AG08395 (cell line): ENCODE measurements around the gene MRPL14.
"Not testable (repeated sequence)": the region's sequence is repeated elsewhere in the genome, so short reads cannot be mapped to it uniquely, and the experiment has no call there.

Experiments
- DNase-seq: peaks from one replicate; pipeline ENCODE4 v3.0.0; 2012; ENCODE audit warnings: mixed read lengths, low spot score

Gene MRPL14

DNA sequence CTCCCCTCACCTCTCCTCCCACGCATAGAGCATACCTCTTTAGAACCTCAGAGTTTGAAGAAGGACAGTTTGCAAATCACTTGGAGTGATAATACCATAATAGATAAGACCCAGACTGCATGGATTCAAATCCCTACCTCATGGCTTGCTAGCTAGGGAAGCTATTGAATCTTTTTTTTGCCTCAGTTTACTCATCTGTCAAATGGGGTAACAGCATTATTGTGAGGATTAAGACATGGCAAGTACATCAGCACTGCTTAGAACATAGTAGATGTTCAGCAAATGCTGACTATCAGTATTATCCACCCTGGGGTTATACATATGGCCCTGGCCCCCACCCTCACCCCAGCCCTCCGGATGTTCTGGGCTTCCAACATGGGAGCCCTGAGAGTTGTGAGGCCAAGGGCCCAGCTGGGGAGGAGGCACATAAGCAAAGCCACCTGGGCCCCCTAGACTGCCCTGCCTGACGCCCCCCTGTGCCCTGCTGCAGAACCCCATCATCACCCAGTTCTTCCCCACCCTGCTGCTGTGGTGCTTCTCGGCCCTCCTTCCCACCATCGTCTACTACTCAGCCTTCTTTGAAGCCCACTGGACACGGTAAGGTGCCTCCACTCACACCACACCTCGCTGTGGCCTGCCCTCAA lies 22.2 kb upstream of the MRPL14 start:
- no peak for DNase-seq

DNA sequence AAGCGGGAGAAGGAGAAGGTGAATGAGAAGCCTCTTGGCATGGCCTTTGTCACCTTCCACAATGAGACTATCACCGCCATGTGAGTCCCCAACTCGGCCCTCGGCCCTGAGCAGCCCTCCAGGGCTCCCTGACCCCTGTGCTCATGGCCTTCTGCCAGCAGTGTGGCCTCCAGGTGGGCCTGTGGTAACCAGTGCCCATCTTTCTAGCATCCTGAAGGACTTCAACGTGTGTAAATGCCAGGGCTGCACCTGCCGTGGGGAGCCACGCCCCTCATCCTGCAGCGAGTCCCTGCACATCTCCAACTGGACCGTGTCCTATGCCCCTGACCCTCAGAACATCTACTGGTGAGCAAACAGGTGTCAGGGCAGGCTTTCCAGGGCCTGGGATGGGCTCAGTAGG lies 21.1 kb upstream of the MRPL14 start:
- DNase-seq: no peak

DNA sequence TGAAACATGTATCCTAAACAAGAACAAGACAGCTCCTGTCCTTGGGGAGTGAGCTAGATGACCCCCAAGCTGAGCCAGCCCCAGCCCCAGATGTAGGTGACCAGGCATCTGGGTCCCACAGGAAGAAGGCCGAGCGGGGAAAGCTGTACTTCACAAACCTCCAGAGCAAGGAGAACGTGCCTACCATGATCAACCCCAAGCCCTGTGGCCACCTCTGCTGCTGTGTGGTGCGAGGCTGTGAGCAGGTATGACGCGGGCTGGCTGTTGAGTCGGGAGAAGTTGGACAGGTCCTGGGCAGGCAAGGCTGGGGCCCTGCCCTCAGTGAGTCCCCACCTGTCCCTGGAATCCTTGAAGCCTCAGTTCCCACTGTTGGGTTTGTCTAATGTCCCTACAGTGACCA lies 20.0 kb upstream of the MRPL14 start:
- no peak for DNase-seq

DNA sequence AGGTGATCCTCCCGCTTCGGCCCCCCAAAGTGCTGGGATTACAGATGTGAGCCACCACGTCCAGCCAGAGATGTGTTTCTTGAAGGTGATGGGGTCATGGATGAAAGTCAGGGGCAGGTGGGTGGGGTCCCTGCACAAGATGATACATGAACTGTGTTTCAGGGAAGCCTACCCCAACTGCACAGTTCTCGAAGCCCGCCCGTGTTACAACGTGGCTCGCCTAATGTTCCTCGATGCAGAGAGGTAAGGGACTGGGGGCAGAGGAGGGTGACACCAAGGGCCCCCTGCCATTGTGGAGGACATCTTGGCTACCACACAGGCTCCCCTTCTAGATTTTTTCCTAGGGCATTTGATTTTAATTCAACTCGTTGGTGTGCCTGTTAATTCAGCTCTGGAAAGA lies 19.4 kb upstream of the MRPL14 start:
- no peak for DNase-seq

DNA sequence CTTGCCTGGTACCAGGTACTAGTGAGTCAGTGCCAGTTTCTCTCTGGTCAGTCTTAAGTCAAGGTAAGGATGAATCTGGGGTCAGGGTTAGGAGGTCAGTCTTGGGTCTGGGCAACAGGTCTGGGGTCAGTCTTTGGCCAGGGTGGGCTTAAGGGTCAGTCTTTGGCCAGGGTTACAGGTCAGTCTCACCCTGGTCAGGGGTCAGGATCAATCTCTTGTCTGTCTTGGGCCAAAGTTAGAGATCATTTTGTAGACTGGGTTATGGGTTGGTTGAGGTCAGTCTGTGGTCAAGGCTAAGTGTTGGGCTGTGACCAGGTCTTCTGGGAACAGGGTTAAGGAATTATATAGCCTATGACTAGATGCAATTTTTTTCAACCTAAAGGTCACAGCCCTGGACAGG lies 18.6 kb upstream of the MRPL14 start:
- no peak for DNase-seq

DNA sequence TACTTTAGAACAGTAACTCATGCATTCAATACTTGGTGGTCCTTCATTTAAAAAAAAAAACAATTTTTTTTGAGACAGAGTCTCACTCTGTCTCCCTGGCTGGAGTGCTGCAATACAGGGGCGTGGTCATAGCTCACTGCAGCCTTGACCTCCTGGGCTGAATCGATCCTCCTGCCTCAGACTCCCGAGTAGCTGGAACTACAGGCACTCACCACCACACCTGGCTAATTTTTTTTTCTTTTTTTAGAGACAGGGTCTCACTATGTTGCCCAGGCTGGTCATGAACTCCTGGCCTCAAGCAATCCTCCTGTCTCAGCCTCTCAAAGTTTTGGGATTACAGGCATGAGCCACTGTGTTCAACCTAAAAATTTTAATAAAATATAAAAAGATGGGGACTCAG lies 17.3 kb upstream of the MRPL14 start:
- not testable (repeated sequence) for DNase-seq

DNA sequence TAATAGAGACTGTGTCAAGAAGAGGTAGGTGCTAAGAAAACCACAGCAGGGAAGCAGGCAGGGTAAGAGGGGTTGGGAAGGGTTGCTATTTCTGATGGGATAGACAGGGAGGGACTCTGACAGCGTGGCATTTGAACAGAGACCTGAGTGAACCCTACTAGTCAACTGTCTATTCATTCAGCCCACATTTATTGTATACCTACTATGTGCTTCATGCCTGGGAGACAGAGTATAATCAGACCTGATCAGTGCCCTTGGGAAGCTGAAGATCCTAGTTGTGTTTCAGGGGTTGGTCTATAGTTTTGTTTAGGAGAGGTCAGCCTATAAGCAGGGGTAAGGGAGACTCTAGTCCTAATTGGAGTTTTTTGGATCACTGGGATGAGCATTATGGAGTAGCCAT lies 16.5 kb upstream of the MRPL14 start:
- DNase-seq: no peak

DNA sequence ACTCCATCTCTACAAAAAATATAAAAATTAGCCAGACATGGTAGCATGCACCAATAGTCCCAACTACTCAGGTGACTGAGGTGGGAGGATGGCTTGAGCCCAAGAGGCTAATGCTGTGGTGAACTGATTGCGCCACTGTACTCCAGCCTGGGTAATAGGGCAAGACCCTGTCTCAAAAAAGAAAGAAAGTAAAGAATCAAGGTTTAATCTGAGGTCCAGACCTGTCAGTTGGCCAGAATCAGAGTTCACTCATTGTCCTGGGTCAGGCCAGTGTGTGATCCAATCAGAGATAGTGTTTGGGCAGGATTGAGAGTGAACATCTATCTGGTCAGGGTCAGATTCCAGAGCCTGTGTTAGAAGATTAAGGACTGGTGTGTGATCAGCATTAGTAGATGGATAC lies 15.6 kb upstream of the MRPL14 start:
- no peak for DNase-seq

DNA sequence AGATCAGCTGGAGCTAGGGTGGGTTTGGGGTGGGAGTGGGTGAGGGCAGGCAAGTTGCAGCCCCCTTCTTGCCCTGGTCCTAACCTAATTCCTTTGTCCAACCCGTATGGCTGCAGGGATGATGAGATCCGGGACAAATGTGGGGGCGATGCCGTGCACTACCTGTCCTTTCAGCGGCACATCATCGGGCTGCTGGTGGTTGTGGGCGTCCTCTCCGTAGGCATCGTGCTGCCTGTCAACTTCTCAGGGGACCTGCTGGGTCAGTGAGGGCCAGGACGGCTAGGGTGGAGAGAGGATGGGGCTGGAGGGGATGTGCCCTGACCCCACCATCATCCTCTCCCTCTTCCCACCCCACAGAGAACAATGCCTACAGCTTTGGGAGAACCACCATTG lies 12.1 kb upstream of the MRPL14 start:
- no peak for DNase-seq

DNA sequence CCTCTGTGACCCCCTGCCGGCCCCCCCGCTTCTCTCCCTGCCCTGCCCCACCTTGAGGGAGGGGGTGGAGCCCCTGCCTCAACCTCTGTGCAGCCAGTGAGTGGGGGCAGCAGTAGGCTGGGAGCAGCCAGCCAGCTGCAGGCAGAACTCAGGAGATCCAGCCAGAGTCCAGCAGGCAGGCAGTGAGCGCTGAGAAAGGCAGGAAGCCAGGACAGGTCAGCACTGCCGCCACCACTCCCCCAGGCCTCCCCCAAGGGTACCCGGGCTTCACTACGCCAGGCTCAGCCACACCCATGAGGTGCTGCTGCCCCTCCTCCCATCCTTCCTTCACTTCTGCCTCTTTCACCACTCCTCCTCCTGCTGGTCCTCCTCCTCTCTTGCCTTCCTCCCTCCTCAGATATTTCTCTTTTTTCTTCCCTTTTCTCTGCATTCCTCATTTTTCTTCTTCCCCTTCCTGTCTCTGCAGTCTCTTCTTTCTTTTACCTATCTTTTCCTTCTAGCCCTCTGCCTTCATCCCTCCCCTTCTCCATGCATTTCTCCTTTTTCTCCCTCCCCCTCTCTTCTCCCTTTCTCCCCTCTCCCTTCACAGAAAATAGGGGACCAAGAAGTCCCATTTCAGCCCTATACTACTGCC lies 11.6 kb upstream of the MRPL14 start:
- DNase-seq: no peak

DNA sequence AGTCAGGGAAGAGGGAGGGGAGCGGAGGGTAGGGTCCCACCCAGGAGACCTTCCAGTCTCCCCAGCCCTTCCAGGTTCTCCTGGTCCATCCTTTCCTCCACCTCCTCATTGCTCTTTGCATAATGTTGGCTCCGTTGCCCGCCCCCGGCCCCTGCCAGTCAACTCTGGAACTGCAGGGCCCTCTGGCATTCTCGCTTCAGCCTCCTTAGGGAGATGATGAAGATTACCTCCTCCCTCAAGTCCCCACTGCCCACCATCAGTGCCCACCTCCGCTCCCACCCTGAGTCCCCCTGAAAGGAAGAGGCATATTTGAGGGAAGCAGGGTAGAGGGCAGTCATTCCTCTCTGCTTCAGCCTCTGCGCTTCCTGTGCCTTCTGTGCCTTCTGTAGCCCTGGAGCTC lies 8.6 kb upstream of the MRPL14 start:
- DNase-seq: no peak

DNA sequence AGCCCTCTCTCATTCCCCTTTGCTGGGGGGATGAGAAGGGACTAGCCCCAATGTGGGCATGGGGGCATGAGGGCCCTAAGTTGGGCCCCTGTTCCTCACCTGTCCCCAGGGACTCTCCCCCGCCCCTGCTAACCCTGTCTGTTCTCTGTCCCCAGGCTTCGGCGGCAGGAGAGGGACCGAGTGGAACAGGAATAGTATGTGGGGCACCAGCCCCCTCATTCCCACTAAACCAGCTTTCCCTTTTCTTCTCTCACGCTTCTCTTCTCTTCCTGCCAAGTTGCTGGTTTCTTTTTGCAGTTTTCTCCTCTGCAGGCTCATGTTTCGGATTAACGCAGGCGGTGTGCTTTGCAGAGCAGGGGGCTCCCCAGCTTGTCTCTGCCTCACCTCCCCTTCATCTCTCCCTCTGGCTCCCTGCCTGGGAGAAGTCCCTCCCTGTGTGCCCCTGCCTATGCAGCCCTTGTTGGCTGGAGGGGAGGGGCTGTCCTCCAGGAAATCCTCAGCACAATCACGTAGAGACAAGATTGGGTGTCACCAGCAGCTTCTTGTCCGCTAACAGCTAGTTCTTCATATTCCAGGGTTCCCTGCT lies 8.0 kb upstream of the MRPL14 start:
- DNase-seq: no peak

DNA sequence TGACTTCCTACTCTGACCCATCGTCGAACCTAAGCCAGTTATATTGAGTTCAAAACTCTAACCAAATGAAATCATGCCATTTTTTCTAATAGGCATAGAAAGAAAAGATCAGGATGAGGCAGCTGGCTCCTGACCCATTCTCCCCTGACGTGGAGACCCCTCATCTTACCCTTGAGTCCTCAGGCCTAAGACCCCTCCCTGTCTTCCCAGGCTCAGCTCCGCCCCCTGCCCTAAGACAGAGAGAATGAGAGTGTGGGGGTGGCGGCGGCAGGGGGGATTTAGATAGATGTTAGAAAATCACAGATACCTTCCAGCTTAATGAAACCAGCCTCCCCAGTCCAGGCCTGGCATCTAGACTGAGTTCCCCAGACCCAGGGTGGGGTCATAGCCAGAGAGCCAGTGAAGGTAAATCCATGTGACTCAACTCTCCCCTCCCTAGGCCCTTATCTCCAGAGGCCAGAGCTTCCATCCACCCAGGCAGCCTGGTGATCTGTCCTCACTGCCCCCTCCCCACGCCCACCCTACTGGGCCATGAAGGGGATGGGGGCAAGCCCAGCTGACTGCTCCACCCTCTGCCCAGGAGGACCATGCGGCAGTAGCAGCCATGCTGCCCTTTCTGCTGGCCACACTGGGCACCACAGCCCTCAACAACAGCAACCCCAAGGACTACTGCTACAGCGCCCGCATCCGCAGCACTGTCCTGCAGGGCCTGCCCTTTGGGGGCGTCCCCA lies 6.9 kb upstream of the MRPL14 start:
- no peak for DNase-seq

DNA sequence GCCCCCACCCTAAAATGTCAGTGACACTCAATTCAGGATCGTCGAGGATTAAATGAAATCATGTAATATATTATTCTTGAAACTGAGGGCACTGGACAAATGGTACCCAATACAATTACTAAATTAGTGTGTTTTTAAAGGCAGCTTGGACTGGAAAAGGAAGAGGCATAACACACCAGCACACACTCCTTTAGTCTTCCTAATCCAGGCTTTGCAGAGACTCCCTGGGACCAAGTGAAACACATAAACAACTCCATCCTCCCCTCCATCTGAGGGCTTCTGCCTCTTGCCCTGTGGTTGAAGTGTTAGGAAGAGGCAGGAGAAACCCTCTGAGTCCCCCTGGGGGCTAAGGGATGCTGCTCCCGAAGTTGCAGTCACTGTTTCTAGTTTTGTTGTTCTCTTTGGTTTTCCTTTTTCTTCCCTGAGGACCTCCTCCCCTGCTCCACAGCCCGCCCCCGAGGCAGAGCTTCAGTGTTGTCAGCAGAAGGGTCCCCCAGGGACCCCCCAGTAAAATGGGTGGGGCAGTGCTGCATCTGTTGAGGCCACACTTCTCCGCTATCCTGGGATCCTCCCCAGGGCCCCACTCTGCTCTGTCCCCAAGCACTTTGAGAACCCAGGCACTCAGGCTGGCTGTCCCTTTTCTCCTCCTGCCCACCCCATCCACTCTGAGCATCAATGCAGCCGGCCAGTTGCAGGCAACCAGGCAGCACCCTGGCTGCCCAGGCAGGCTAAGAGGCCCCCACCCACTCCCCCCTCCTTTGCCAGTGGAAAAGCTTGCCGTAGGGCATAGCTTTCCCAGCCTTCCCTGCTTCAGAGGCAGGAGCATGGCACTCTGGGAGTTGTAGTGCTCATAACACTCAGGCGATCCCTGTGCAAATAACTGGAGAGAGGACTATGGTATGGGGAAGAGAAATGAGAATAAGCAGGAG lies 6.0 kb upstream of the MRPL14 start:
- DNase-seq: peak; percentile 55

DNA sequence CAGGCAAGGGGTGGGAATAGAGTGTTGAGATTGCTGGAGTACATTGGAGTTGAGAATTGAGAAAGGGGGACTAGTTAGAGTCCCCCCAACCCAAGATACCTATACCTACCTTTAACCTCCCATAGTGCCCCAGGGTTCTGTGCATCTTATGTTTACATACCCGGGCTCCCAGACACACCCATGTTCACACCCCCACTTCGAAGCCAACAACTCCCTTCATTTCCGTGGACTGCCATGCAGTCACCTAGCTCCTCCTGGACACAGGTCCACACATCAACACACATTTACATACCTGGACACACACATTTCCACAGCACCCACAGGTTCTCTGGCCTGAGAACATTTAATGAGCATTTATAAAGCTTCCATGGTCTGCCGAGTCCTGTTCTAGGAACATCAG lies 5.2 kb upstream of the MRPL14 start:
- DNase-seq: no peak

DNA sequence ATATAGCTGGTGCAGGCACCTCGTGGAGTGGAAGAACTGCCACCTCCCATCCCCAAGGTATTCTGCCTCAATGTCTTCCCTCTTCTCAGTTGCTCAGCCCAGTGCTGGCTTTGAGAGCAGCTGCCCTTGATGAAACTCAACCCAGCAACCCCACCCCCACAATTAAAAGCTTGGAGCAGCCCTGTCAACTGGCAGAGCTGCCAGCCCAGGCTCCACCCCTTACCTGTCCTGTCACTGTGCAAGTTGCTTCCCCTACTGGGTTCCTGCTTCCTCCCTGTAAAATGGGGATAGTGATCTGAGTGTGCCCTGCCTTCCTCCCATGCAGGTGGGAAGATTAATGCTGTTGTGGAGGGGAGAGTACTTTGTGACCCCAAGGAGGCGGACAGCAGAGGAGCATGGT lies 4.6 kb upstream of the MRPL14 start:
- DNase-seq: no peak

DNA sequence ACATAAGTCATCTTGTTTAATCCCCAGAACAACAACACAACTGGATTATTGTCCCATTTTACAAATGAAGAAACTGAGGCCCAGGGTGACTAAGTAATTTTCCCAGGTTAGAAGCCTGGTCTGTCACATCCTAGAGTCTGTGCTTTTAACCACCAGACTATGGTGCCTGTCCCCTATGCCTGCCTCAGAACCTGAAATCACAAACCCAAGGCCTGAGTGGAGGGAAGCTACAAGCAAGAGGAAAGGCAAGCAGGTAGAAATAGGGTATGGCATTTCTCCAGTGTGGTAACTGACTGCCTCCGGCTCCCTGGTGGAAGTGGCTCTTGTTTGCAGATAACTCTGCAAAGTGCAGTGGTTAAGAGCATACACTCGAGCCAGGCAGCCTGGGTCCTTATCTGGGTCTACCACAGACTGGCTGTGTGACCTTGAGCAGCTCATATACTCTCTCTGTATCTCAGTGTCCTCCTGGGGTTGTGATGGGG lies 2.6 kb upstream of the MRPL14 start:
- no peak for DNase-seq

DNA sequence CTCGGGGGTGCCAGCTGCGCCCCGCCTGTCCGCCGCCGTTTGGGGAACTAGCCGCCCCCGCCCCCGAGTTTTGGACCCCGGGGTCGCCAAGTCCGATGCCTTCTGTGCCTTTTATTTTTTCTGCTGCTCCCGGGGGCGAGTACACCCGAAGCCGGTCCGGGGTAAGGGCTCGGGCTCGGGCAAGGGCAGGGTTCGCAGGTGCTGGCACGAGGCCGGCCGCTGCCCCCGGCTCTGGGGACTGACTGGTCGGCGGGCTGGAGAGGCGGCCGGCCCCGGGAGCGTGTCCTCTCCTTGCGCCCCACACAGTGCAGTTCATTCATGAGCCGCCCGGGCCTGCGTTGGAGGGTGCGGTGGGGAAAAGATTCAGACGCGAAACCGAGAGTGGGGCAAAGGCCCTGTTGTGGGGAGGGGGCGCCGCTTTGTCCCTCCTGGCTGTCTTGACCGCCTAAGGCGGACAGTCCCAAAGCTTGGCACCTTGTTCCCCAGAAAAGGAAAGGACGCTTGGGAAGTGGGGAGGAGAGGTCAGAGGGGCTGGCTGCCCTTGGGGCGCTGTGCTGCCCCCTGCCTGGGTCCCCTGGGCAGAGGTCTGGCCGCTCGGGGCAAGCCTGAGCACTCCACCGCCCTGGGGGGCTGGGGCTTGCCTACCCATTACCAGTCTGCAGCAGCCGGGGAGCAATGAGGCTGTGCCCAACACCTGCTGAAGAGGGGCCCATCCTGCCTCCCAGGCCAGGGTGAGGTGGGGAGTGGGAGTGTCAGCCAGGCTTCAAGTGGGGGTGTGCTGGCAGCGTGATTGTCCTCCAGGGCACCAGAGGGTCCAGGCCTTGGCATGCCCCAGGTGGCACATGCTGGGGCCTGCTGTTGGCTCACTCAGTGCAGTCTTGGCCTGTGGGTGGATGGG lies 1.0 kb upstream of the MRPL14 start:
- DNase-seq: peak; percentile 56

DNA sequence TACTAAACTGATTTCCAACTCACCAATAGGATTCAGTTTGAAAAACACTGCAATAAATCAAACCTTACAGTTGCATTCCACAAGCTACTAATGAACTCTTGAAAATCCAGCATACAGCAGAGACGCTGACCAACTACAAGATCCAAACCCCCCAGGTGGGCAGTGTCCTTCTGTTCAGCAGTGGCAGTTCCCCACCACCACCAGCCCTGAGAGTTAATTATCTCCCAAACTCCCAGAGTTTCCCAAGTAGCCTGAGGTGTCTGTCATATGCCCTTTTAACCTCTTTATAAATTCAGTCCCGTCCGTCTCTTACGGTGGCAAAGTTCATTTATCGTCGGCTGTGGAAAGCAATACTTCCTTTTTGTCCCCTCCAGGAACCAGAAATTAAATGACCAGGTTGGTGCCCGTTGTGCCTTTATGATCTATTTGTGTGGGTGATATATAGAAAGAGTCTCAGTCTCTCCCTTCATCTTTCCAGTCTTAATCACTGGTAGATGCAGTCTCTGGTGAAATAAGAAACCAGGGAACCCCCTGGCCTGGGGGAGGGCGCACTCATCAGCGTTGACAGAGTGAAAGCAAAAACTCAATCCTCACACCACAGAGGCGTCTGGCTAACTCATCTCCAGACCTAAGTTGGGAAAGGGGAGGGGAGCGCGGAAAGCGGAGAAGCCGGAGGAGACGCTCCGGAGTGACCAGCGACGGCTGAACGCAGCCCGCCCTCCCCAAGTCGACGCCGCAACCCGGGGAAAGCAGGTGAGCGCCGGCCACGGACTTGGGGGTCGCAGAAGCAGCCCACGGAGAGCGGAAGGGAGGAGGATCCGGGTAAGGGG lies 717 bp downstream of the MRPL14 start:
- peak; percentile 70 for DNase-seq

DNA sequence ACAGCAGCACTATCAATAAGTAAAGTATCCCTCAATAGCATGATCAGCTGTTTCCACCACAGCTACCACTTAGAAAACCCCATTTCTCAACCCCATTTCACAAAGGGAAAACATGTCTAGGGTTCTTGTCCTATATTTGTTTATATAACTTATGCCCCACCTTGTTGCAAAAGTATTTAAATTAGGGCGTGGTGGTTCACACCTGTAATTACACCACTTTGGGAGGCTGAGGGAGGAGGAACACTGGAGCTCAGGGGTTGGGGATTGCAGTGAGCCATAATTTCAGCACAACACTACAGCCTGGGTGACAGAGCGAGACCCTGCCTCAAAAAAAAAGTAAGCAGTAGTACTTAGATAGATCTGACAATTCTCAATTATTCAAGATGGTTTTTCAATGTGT lies 3.7 kb downstream of the MRPL14 start:
- DNase-seq: no peak
